Activated CD8-positive, alpha-beta T cell treated with anti-CD3 and anti-CD28 coated beads for 36 hours (primary cell): Measurements from ENCODE around the gene SUPT4H1. TPM values are rescaled to one million over a fixed set of nuclear protein-coding genes. Genes with fewer than 3 reads are reported as not detected.

Source experiments
- ATAC-seq: fragments of 200-7000 bp; cut with Tn5 transposase; one replicate; pipeline ENCODE4 v1.10.0; 2021; ENCODE audit warnings: mild to moderate bottlenecking, moderate library complexity
- CTCF ChIA-PET: fragments of 350-600 bp; sonication (Branson Sonifier 250); formaldehyde crosslinking; loops from one replicate; lab custom pipeline; 2021; ENCODE audit warnings: antibody characterized with exemption; lab: Charles Lee
- POLR2A ChIA-PET: fragments of 350-600 bp; sonication (Branson Sonifier 250); formaldehyde crosslinking; loops from one replicate; lab custom pipeline; 2021; ENCODE audit warnings: antibody characterized with exemption; lab: Charles Lee
- DNase-seq: peaks from one replicate; pipeline ENCODE4 v3.0.0-alpha.2; 2020
- H3K27ac Mint-ChIP-seq: one replicate; pipeline ENCODE4 v1.8.0; 2021; ENCODE audit warnings: mild to moderate bottlenecking, mixed read lengths
- H3K27me3 Mint-ChIP-seq: one replicate; pipeline ENCODE4 v1.8.0; 2021; ENCODE audit warnings: mixed read lengths
- H3K36me3 Mint-ChIP-seq: one replicate; pipeline ENCODE4 v1.8.0; 2021; ENCODE audit warnings: low read depth, mixed read lengths
- H3K4me1 Mint-ChIP-seq: one replicate; pipeline ENCODE4 v1.8.0; 2021; ENCODE audit warnings: low read depth, mixed read lengths
- H3K4me3 Mint-ChIP-seq: one replicate; pipeline ENCODE4 v1.8.0; 2021; ENCODE audit warnings: mild to moderate bottlenecking, moderate library complexity, mixed read lengths
- H3K9me3 Mint-ChIP-seq: one replicate; pipeline ENCODE4 v1.8.0; 2021; ENCODE audit warnings: mixed read lengths
- CTCF ChIP-seq: fragments of 200-600 bp; IDR thresholded peaks from one replicate; pipeline ENCODE4 v1.8.0; 2022; ENCODE audit warnings: antibody characterized with exemption, mild to moderate bottlenecking
- intact Hi-C: fragments of 100-400 bp; cut with micrococcal nuclease; formaldehyde crosslinking; loops from one replicate; pipeline ENCODE4 v1.10.0; 2022
- total RNA-seq, 2 experiments: library from RNA; stranded (reverse); gene quantifications; one replicate each; pipeline ENCODE4 v1.2.3, GENCODE V29; 2021

SUPT4H1 gene
- total RNA-seq, 2 experiments from 2014 or later: 104 to 110 TPM

- ChIA-PET POLR2A (interaction anchor here (0.8 to 26.8 kb wide), 5 partner anchors 7 to 128 kb away, joined by 3 to 1558 read pairs (median 4); partner anchors contain the start of genes SUPT4H1 and TSPOAP1), CTCF (interaction anchor here (1.5 to 8.0 kb wide), 4 partner anchors 15 to 98 kb away, joined by 4 to 161 read pairs (median 90); partner anchors contain the start of gene RNF43)
- H3K9me3 Mint-ChIP-seq: no peaks in the 10 kb centered on the region
- ATAC-seq (no peak), DNase-seq (no peak)
- no peak for TF ChIP-seq CTCF
- peaks cover 4% of the 10 kb centered on the region for H3K36me3 Mint-ChIP-seq
- no peaks in the 10 kb centered on the region for H3K27me3 Mint-ChIP-seq
- intact Hi-C loops: loop anchor here (5.0 kb wide), 3 partner anchors 33 to 128 kb away; partner anchors contain the start of genes RNF43 and SUPT4H1
- peaks cover 15% of the 10 kb centered on the region for H3K4me1 Mint-ChIP-seq
- H3K27ac Mint-ChIP-seq: peak overlapping the region; percentile 9
- no peak overlapping the region for H3K4me3 Mint-ChIP-seq
These were observed 32.5 kb downstream of the SUPT4H1 start for GRCh38 chr17:58319173-58320162.

- H3K9me3 Mint-ChIP-seq: no peaks in the 10 kb centered on the region
- H3K36me3 Mint-ChIP-seq: peaks cover 4% of the 10 kb centered on the region
- peak overlapping the region; percentile 90 for H3K27ac Mint-ChIP-seq
- H3K27me3 Mint-ChIP-seq: no peaks in the 10 kb centered on the region
- no peak overlapping the region for H3K4me3 Mint-ChIP-seq
- CTCF ChIA-PET: interaction anchor here (1.2 to 8.0 kb wide), 6 partner anchors 8 to 260 kb away, joined by 3 to 161 read pairs (median 52); partner anchors contain the start of genes RNF43 and TSPOAP1
- DNase-seq (no peak), ATAC-seq (no peak)
- POLR2A ChIA-PET: interaction anchor here (0.8 to 26.8 kb wide), 6 partner anchors 8 to 374 kb away, joined by 3 to 1558 read pairs (median 6); partner anchors contain the start of genes RAD51C, SUPT4H1 and TSPOAP1
- TF ChIP-seq CTCF: no peak
- intact Hi-C loops: loop anchor here (5.0 kb wide), 3 partner anchors 34 to 129 kb away; partner anchors contain the start of genes RNF43 and SUPT4H1
- H3K4me1 Mint-ChIP-seq: peaks cover 15% of the 10 kb centered on the region
These were observed 33.3 kb downstream of the SUPT4H1 start for GRCh38 chr17:58318627-58319172.

GRCh38 chr17:58318065-58318481 lies 33.9 kb downstream of the SUPT4H1 start:
- CTCF ChIA-PET: interaction anchor here (0.6 to 8.0 kb wide), 56 partner anchors 9 to 688 kb away, joined by 3 to 161 read pairs (median 6); partner anchors contain the start of genes HSF5, MKS1, RNF43 and SUPT4H1
- no peaks in the 10 kb centered on the region for H3K27me3 Mint-ChIP-seq
- no peak for TF ChIP-seq CTCF
- H3K9me3 Mint-ChIP-seq: no peaks in the 10 kb centered on the region
- no peak for ATAC-seq
- POLR2A ChIA-PET: interaction anchor here (0.6 to 26.8 kb wide), 13 partner anchors 9 to 375 kb away, joined by 3 to 1558 read pairs (median 4); partner anchors contain the start of genes HSF5, RAD51C, SUPT4H1 and TSPOAP1
- no peak for DNase-seq
- peak overlapping the region; percentile 90 for H3K27ac Mint-ChIP-seq
- H3K4me1 Mint-ChIP-seq: peaks cover 15% of the 10 kb centered on the region
- intact Hi-C loops: loop anchor here (5.0 kb wide), 3 partner anchors 34 to 129 kb away; partner anchors contain the start of genes RNF43 and SUPT4H1
- no peak overlapping the region for H3K4me3 Mint-ChIP-seq
- peaks cover 4% of the 10 kb centered on the region for H3K36me3 Mint-ChIP-seq

- ATAC-seq: peak; percentile 98
- no peaks in the 10 kb centered on the region for H3K27me3 Mint-ChIP-seq
- POLR2A ChIA-PET: interaction anchor here (0.6 to 26.8 kb wide), 17 partner anchors 8 to 375 kb away, joined by 3 to 1558 read pairs (median 3); partner anchors contain the start of genes HSF5, RAD51C, SUPT4H1 and TSPOAP1
- TF ChIP-seq CTCF: peak; percentile 78
- H3K27ac Mint-ChIP-seq: peak overlapping the region; percentile 90
- peak; percentile 89 for DNase-seq
- H3K4me3 Mint-ChIP-seq: peak overlapping the region; percentile 20
- H3K4me1 Mint-ChIP-seq: peaks cover 15% of the 10 kb centered on the region
- intact Hi-C loops: loop anchor here (5.0 kb wide), 3 partner anchors 35 to 130 kb away; partner anchors contain the start of genes RNF43 and SUPT4H1
- no peaks in the 10 kb centered on the region for H3K9me3 Mint-ChIP-seq
- peaks cover 4% of the 10 kb centered on the region for H3K36me3 Mint-ChIP-seq
- CTCF ChIA-PET: interaction anchor here (0.6 to 8.0 kb wide), 60 partner anchors 10 to 688 kb away, joined by 3 to 161 read pairs (median 6); partner anchors contain the start of genes HSF5, MKS1, MPO and RNF43
These were observed 34.5 kb downstream of the SUPT4H1 start for GRCh38 chr17:58317421-58318064.
